ENCODE measurements around the gene SPATA3.

Gene SPATA3

DNA sequence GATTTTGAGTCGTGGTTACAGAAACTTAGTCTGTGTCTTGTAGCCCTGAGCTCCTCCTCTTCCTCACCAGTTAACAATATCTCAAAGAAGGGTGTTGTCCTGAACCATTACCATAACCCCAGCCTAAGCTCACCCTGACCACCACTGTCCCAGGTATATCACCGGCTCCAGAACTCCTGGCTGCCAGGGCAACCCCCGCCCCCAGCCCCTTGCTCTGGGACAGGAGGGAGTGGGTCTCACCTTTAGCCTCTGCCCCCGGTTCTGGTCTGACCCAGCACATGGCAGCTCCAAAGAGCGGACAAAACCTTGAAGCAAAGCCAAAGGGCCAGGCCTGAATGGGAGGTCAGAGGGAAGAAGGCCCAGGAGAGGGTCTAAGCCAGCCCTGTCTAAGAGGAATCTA lies 55.2 kb downstream of the SPATA3 start:
- DNase-seq = no peak

DNA sequence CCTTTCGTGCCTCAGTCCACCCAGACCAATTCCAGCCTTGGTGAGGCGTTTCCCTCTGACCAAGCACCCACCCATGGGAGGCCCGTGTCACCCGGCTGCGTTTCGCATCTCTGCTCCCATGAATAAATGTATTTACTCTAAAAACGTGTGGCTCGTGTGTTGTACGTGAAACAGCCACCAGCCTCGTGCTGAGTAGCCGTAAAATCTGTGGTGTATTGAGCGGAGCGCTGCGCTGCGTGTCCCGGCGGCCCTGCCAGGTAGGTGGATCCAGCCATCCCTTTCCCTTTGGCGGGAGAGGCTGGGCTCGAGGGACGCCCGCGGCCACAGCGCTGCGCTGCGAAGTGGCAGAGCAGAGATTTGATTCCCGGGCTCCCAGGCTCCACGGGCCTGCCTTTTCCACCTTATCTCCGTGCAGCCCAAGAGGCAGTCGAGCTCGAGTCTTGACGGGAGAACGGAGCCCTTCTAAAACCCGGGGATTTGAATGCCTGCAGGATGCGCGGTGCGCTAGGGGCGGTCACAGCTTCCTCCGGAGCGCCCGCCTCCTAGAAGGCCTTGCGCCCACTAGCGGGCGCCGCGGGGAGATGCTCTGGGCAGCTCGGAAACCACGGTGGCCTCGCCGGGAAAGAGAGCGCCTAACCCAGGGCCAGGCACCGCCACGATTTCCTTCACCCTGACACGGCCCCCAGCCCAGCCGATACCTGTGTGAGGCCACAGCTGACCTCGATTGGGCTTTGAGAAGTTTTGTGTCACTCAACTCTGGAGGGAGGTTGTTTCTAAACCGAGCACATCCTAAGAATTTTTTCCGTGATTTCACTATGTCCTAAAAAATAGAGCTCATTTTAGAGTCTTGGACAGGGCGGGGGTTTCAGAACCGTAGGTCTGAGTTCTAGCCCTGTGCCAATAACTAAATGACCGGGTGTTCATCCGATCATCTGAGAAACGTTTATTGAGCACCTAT lies 56.9 kb downstream of the SPATA3 start:
- DNase-seq = peak; percentile 84

DNA sequence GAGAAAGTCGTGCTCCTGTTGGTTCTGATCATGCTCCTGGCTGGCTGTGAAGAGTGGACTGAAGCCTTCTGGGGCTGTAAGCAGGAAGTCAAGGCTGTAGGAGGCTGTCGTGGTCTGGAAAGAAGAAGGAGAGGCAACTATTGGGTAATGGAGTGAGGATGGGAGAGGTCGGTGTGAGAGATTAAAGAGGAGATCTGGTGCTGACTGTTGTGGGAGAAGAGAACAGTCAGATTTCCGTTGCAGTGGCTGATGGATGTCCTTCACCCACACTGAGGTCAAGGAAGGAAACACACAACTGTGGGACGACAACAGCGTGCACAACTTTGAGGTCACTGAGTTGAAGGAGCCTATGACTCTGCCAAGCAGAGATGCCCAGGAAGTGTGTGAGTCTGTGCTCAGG lies 57.9 kb downstream of the SPATA3 start:
- no peak for DNase-seq

DNA sequence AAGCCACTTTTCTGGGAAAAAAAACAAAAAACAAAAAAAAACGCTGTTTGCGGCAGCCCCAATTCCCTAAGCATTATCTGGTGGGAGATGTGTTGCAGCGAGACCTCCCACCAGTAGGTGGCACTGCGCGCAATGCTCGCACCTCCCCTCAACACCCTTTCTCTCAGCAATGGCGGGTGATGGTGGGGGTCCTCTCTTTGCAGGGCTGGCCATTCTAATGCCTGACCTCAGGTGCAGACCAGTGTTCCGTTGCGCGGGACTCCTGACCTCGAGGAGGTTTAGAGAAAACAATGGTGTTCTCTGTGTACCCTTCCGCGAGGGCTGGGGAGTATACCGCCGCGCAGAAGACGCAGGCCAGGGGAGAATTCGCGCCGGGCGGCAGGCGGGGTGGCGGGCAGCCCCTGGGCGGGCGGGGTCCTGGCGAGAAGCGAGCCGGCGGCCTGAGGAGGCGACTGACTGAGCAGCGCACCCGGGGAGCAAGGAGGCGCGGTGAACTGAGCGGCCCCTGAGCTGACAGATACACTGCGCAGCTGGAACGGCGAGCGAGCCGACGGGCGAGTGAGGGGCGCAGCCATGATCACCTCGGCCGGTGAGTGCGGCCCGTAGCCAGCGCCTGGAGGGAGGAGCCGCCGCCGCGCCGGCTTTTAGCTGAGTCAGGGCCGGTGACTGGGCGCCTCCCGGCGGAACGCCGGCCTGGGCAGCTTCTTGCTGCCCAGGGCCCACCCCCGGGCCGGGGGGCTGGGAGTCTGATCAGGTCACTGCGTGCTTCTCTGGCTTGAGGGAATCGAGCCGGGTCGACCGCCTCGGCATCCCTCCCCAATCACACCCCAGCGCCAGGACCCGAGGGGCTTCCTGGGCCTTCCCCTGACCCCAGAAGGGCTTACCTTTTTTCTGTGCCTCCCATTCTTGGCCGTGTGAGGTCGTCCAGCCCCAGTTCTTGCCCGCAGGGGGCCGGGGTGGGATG lies 60.8 kb downstream of the SPATA3 start, which contains the start of gene PSMD1:
Gene PSMD1 (plus strand): TSS at position 415 of the 964 bp plus-strand sequence. CDS start 159 bp downstream, at position 574.
- DNase-seq = peak; percentile 94

DNA sequence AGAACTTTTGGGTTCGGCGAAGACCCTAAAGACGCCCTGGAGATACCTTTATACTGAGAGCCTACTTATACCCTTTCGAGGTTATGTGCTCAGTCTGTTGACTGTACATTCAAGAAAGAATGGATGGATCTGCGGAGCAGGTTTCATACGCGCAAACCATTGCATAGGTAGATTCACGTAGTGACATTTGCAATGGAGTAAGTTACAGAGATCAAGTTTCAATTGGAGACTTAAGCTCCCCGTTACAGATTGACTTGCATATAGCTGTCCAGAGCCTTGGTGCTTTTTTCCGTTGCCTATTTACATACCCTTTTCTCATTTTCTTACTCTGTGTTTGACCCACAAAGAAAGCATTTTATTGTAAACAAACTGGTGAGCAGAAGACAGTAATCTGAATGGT lies 61.7 kb downstream of the SPATA3 start:
- no peak for DNase-seq
